ENCODE results near the gene PRDM16. TPM values are rescaled to one million over a fixed set of nuclear protein-coding genes. Genes with fewer than 3 reads are reported as not detected.

PRDM16 gene
- polyA plus RNA-seq, 1 donor (not counting 4 experiments of a cell fraction or from before 2014, with no cell fraction given): 0.05 TPM

DNA sequence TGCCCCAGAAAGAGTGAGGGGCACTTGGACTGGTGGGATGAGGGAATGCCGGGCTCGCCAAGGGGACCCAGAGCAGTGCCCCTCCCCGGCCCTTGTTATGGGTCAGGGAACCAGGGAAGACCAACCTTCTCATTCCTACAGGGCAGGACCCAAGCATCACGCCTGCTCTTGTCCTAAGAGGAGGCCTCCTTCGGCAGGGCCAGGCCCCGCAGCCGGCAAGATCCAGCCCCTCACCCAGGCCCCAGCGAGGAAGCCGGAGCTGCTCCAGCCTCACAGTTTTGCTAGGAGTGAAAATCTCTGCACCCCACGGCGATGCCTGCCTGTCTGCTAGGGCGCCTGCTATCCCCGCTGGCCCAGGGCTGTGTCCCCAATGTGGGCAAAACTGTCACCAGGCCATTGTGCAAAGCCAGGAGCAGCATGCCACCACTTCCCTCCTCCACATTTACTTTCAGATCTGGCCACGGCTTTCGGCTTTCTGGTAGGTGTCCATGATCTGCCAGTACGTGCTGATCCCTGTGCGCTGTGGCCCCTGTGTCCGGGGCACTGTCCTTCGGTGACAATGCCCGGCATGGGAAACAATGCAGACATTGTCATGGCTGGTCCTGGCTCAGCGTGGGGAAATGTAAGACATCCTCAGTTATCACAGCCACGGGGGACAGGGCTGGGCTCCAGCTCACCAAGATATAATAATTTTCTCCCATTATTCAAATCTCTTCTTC, 38.2 kb upstream of the PRDM16 start:
- Histone ChIP-seq H3K36me3 (ENCODE audit: control insufficient read depth in 2 of 2, extremely low read depth in 1 of 2, insufficient read depth in 2 of 2, low read length in 2 of 2) (no peaks in the 10 kb centered on the region), H3K27me3 (ENCODE audit: control insufficient read depth, extremely low read depth, insufficient read depth, low read length) (no peaks in the 10 kb centered on the region), H3K9ac (ENCODE audit: control insufficient read depth, extremely low read depth, insufficient read depth, low read length) (no peak overlapping the region), H3K9me3 (ENCODE audit: control insufficient read depth, low read depth, low read length) (peaks cover 6% of the 10 kb centered on the region), H3K4me2 (ENCODE audit: control insufficient read depth, extremely low read depth, insufficient read depth, low read depth, low read length) (no peak overlapping the region), H3K79me2 (ENCODE audit: control insufficient read depth, insufficient read depth, low read length) (no peaks in the 10 kb centered on the region), H3K27ac (ENCODE audit: control insufficient read depth, insufficient read depth, low read length) (no peak overlapping the region), H3K9me1 (ENCODE audit: control insufficient read depth, extremely low read depth, insufficient read depth, low read length) (no peaks in the 10 kb centered on the region), H4K20me1 (ENCODE audit: control insufficient read depth, extremely low read depth, insufficient read depth, low read length) (no peaks in the 10 kb centered on the region), H2AFZ (ENCODE audit: control insufficient read depth, low read length) (no peak overlapping the region), H3K4me1 (ENCODE audit: control insufficient read depth, extremely low read depth, insufficient read depth, low read length) (no peaks in the 10 kb centered on the region), H3K4me3 (ENCODE audit: control insufficient read depth in 2 of 3, extremely low read depth in 1 of 3, insufficient read depth in 2 of 3, low read depth in 1 of 3, low read length in 3 of 3) (no peak overlapping the region)
- dilution Hi-C loops (cut with MboI; ENCODE audit: extremely low pct_ligation_motif_present, low sequenced_read_pairs): no loop called here
- TF ChIP-seq, protein P1, sequence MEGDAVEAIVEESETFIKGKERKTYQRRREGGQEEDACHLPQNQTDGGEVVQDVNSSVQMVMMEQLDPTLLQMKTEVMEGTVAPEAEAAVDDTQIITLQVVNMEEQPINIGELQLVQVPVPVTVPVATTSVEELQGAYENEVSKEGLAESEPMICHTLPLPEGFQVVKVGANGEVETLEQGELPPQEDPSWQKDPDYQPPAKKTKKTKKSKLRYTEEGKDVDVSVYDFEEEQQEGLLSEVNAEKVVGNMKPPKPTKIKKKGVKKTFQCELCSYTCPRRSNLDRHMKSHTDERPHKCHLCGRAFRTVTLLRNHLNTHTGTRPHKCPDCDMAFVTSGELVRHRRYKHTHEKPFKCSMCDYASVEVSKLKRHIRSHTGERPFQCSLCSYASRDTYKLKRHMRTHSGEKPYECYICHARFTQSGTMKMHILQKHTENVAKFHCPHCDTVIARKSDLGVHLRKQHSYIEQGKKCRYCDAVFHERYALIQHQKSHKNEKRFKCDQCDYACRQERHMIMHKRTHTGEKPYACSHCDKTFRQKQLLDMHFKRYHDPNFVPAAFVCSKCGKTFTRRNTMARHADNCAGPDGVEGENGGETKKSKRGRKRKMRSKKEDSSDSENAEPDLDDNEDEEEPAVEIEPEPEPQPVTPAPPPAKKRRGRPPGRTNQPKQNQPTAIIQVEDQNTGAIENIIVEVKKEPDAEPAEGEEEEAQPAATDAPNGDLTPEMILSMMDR (optimal IDR thresholded peaks at IDR 0.05 in 1 of 3, IDR thresholded peaks at IDR 0.05 in 1 of 3, conservative IDR thresholded peaks at IDR 0.05 in 1 of 3; ENCODE audit: extremely low read depth in 1 of 3, insufficient read depth in 2 of 3, low read length in 3 of 3): no peak
- TF ChIP-seq EZH2 (IDR thresholded peaks at IDR 0.05; ENCODE audit: low read length): no peak
- FAIRE-seq: no peak
- no peak for DNase-seq (ENCODE audit: low read depth, low spot score)

DNA sequence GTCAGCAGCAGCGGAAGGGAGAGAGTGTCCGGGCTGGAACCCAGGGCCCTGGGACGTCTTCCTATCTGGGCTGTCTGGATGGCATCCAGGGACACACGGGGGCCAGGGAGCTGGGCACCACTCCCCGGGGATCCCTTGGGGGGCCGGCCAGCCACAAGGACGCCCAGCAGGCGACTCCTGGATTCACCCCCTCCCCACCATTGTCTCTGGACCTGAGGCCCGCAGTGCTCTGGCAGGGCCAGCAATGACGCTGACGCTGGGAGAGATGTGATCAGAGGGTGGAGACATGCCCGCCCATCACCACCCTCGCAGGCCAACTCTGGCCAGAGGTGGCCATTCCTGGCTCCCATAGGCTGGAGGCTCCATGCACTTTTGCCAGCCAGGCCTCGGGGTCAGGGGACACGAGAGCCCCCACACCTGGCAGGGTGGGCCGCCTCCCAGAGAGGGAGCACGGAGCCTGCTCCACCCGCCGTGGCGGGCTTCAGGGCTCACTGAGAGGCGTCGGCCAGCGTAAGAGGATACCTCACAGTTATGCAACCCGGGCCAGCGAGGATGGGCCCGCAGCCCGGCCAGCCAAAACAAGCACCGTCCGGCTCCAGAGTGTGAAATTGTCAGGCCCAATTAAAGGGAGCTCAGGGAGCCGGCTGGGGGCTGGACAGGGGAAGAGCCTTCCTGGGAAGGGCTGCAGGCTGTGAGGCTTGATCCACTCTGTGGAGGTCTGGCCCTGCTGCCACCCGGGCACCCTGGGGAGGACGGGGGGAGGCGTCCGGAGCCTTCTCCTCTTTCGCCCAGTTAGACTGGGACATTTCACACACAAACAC, 37.4 kb upstream of the PRDM16 start:
- Histone ChIP-seq H3K79me2 (ENCODE audit: control insufficient read depth, insufficient read depth, low read length) (no peaks in the 10 kb centered on the region), H3K9me3 (ENCODE audit: control insufficient read depth, low read depth, low read length) (peaks cover 2% of the 10 kb centered on the region), H3K27me3 (ENCODE audit: control insufficient read depth, extremely low read depth, insufficient read depth, low read length) (no peaks in the 10 kb centered on the region), H3K9me1 (ENCODE audit: control insufficient read depth, extremely low read depth, insufficient read depth, low read length) (no peaks in the 10 kb centered on the region), H2AFZ (ENCODE audit: control insufficient read depth, low read length) (no peak overlapping the region), H3K9ac (ENCODE audit: control insufficient read depth, extremely low read depth, insufficient read depth, low read length) (no peak overlapping the region), H3K4me3 (ENCODE audit: control insufficient read depth in 2 of 3, extremely low read depth in 1 of 3, insufficient read depth in 2 of 3, low read depth in 1 of 3, low read length in 3 of 3) (no peak overlapping the region), H3K27ac (ENCODE audit: control insufficient read depth, insufficient read depth, low read length) (no peak overlapping the region), H3K36me3 (ENCODE audit: control insufficient read depth in 2 of 2, extremely low read depth in 1 of 2, insufficient read depth in 2 of 2, low read length in 2 of 2) (no peaks in the 10 kb centered on the region), H3K4me1 (ENCODE audit: control insufficient read depth, extremely low read depth, insufficient read depth, low read length) (no peaks in the 10 kb centered on the region), H3K4me2 (ENCODE audit: control insufficient read depth, extremely low read depth, insufficient read depth, low read depth, low read length) (no peak overlapping the region), H4K20me1 (ENCODE audit: control insufficient read depth, extremely low read depth, insufficient read depth, low read length) (no peaks in the 10 kb centered on the region)
- DNase-seq (ENCODE audit: low read depth, low spot score) (no peak), FAIRE-seq (no peak)
- TF ChIP-seq, protein P1 (optimal IDR thresholded peaks at IDR 0.05 in 1 of 3, IDR thresholded peaks at IDR 0.05 in 1 of 3, conservative IDR thresholded peaks at IDR 0.05 in 1 of 3; ENCODE audit: extremely low read depth in 1 of 3, insufficient read depth in 2 of 3, low read length in 3 of 3): no peak
- TF ChIP-seq EZH2 (IDR thresholded peaks at IDR 0.05; ENCODE audit: low read length): no peak
- dilution Hi-C loops (cut with MboI; ENCODE audit: extremely low pct_ligation_motif_present, low sequenced_read_pairs): no loop called here
